NT2/D1 (cell line): ENCODE data around the gene KRT12.

ENCODE experiments used
- SUZ12 ChIP-seq: IDR thresholded peaks from 2 replicates; pipeline ENCODE4 v1.6.1; 2011; ENCODE audit not compliant: insufficient read length, insufficient read depth; ENCODE audit errors: extremely low read depth
- YY1 ChIP-seq: IDR thresholded peaks from 2 replicates; pipeline ENCODE4 v1.6.1; 2011; ENCODE audit not compliant: insufficient read length, insufficient read depth
- ZNF274 ChIP-seq: IDR thresholded peaks from 2 replicates; pipeline ENCODE4 v1.6.1; 2011; ENCODE audit warnings: mild to moderate bottlenecking, low read depth, low read length

DNA sequence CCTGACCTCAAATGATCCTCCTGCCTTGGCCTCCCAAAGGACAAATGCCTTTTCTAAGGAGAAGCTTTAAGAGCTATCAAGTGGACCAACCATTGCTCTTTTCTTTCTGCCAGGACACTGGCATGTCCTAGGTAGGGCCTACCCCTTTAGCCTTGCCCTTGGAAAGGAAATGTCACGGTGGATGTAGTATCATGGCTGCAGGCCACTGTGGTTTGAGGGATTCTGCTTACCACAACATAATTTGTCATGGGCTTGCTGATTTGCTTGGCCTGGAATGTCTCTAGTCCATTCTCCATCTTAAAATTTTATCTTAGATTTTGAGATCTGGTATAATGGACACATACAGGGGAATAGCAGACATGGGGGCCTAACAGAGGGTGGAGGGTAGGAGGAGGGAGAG, 12.0 kb upstream of the KRT12 start:
- TF ChIP-seq YY1 (no peak), SUZ12 (no peak), ZNF274 (no peak)
